Superior temporal gyrus (tissue), 1 donor: Measurements from ENCODE around the gene IFNG-AS1.

Experiments
- DNase-seq: peaks from one replicate; pipeline ENCODE4 v3.0.0-alpha.2; 2016; ENCODE audit errors: extremely low spot score

Gene IFNG-AS1

DNA sequence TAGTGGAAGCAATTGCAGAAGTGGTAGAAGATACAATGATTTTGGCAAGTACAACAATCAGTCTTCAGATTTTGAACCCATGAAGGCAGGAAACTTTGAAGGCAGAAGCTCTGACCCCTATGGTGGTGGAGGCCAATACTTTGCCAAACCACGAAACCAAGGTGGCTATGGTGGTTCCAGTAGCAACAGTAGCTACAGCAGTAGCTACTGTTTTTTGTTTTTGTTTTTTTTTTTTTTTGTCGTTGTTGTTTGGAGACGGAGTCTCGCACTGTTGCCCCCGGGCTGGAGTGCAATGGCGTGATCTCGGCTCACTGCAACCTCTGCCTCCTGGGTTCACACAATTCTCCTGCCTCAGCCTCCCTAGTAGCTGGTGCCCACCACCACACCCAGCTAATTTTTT is 47.4 kb downstream of the IFNG-AS1 start:
- no peak for DNase-seq

DNA sequence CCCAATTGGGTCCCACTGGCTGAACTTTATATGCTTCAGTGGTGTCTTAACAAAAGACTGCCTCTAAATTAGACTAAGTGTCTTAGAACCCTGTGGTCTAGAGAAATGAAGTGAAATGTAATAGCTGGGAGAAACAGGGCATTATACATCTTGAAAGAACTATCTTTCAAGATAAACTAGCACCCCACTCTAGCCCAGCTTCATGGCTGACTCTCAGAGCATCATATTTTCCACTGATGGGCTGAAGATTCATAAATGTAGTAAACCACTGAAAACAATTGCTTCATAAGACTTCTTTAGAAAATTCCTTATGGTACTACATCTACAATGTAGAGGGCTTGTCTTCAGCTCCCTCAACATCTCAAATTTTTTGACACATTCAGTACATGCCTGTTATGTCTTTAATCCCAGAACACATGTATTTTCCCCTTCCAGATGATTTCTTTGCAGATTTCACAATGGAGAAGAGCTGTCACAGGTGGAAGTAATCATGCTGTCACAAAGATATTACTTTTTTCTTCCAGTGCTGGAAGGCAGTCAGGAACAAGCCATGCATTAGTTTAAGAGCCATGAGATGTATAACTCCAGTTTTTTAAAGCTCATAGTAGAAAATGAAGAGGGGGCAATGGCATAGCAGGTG is 48.5 kb downstream of the IFNG-AS1 start:
- no peak for DNase-seq

DNA sequence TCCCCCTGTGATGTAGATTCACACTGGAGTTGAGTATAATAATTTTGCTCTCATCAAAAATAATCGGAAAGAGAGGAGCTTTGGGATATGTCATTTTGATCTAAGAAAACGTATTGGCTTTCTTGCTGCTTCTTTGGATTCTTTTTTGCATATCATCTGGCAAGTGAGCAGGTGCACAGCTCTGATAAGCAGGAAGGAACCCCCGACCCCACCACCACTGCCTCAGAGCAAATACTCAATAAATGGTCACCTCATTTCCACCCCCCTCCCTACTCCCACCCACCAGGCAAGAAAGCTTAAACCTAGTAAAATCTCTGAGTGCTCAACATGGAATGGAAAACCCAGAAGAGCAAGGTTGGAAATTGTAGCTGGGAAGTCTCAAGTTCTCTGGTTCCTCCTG is 49.4 kb downstream of the IFNG-AS1 start:
- DNase-seq, result no peak

DNA sequence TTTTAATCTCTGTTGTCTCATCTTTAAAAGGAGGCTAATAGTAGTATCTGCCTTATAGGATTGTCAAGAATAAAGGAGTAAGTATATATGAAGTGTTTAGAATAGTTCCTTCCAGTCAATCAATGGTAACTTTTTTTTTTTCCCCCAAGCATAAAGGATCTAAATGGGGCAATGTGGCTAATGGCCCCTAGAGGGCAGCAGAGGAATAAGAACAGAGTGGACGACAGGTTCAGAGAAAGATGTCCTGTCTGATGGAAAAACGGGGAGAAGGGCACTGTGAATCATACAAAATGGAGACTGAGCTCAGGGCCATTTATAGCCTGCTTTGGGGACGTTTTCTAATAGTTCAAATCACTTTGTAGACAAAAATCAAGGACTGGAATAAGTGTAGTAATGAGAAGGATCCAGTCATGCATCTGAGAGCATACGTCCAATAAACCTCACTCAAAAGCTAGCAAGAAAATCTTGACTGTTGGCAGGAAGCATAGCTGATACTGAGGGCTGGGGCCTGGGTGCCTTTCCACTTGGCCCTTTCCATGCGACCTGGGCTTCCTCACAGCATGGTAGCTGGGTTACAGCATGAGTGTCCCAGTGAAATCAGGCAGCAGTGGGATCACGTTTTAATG is 51.3 kb downstream of the IFNG-AS1 start:
- peak; percentile 93 for DNase-seq

DNA sequence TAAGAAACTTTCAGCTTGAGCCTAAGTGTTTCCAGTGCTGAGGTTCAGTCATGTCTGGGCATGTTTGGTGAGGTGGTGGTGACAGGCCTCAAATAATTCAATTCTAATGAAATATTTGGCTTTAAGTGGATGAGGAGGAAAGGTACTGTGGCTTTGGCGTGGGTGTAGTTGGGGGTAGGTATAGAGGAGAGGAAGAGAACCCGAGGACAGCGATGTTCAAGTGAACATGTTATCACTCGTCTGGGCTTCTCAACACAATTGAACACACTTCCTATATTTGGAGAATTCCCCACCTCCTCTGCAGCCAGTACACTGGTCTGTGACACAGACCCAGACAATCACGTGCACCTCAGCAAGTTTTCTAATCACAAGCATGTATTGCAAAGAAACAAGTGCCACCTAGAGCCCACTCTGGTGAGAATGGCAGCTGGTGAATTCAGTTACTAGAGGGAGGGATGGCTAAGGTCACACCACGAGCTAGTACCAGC is 53.0 kb downstream of the IFNG-AS1 start:
- DNase-seq, result no peak

DNA sequence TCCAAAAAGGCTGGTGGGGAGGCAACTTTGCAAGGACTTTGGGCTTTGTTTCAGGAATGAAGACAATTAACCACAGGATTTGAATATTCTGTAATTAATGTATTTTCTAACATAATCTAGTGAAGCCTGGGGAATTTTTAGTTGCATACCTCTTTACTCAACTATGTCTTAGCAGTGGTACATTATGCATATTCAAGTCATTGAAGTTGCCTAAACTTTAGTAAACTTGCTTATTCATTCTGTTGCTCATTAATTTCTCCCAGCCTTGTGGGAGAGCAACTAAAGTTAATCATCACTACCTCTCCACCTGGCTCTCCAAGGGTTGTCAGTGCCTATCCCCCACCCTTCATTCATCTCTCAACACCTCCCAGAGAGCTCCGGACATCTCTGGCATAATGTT is 54.2 kb downstream of the IFNG-AS1 start:
- no peak for DNase-seq

DNA sequence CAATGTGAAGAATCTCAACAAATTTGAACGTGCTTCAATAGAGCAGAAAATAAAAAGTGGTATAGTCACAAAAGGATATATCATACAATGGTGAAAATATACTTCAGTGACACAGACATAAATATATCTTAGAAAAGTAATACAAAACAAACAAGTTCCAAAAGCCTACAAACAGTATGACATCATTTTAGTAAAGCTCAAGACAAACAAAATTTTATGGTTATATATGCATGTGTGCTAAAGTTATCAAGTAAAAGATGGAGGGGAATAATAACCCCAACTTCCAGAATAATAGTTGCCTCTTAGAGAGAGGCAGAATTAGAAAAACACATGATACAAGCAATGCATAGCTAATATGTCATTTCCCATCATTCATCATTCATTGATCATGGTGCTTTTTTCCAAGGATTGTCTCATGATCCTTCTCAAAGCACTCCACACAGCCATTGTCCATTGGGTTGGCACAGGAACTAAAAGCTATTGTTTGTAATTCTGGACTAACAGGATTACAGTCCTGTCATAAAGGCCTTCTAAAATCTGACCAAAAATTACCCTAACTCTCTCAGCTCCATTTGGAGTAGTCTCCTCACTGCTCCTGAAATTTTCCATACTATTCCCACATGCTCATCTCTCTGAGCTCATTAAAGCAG is 59.5 kb downstream of the IFNG-AS1 start:
- DNase-seq, result peak; percentile 55

DNA sequence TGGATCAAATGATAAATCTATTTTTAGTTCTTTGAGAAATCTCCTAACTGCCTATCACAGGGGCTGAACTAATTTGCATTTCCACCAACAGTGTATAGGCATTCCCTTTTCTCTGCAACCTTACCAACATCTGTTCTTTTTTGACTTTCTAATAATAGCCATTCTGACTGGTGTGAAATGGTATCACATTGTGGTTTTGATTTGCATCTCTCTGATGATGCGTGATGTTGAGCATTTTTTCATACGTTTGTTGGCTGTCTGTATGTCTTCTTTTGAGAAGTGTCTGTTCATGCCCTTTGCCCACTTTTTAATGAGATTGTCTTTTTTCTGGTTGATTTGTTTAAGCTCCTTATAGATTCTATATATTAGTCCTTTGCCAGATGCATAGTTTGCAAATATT is 67.1 kb downstream of the IFNG-AS1 start:
- DNase-seq, result no peak

DNA sequence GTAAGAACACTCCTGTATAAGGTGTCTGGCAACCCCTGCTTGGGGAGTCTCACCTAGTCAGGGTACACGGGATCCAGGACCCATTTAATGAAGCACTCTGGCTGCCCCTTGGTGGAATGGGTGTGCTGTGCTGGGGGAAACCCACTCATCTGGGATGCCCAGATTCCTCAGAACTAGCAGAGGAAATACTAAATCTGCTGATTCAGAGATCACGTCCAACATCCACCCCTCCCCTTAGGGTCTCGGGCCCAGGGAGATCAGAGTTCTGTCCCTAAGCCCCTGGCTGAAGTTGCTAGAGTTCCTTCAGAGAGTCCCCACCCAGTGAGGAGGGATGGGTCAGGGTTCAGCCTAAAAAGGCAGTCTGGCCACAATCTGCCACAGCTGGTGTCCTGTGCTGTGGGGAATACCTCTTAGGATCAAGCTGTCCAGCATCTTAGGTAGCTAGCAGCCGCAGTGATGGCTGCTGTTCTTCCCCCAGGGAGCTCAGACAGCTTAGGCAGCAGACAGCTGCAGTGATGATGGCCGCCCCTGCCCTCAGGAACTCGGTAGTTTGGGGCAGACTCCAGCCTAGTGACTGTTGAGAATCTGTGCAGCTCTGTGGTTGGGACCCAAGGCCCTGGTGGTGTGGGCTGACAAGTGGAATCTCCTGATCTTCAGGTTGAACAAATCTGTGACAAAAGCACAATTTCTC is 74.8 kb downstream of the IFNG-AS1 start:
- no peak for DNase-seq

DNA sequence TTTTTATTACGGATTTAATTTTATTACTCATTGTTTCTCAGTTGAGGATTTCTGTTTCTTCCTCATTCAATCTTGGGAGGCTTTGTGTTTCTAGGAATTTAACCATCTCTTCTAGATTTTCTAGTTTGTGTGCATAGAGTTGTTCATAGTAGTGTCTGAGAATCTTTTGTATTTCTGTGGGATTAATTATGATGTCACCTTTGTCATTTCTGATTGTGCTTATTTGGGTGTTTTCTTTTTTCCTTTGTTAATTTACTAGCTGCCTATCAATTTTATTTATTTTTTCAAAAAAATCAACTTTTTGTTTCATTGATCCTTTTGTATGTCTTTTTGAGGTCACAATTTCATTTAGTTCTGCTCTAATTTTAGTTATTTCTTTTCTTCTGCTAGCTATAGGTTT is 75.9 kb downstream of the IFNG-AS1 start:
- no peak for DNase-seq

DNA sequence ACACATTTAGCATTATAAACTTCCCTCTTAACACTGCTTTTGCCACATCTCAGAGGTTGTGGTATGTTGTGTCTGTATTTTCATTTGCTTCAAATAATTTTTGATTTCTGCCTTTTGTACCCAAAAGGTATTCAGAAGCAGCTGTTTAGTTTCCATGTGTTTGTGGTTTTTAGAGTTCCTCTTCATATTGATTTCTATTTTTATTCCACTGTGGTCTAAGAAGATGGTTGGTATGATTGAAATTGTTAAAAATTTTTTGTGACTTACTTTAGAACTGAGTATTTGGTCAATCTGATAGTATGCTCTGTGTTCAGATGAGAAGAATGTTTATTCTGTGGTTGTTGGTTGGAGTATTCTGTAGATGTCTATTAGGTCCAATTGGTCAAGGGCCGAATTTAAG is 76.4 kb downstream of the IFNG-AS1 start:
- DNase-seq, result no peak

DNA sequence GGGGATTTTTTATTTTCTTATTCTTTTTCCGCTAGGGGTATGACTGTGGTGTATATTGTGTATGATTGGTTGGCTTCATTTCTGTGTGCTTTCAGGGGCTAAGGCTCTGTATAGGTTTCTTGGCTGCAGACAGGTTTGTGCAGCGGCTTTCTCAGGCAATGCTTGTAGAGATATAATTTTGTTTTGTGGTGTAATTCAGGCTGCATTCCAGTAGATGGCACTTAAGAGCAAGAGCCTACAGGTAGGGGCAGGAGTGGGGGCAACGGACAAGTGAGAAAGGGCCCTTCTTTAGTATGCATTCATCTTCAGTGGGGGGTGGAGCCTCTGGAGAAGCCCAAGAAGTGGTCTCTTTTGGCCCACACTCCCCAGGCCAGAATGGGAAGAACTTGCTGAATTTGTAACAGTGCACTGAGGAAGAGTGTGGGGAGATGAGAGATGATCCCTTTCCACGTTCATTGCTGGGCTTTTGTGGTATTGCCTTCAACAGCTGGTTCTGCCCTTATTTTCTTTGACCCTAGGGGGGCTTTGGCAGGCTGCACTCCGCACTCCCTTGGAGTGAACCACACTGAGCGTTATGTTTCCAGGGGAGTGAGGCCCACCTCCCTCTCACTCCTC is 78.6 kb downstream of the IFNG-AS1 start:
- no peak for DNase-seq

DNA sequence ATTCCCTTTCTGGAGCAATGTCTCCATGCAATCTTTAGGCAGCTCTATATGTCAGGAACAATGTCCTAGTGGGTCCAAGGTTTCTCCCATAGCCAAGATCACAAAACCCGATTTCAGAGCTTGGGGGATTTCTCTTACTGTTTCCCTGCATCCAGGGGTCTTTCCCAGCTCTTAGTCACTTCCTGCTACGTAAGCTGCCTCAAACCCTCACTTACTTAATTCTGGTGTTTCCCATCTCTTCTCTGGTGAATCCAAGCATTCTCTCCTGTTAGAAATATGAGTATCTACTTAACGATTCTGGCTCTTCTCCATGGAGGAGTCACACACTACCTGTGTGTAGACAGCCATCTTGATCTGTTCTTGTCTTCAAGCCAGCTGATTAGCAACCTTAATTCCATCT is 80.0 kb downstream of the IFNG-AS1 start:
- DNase-seq, result no peak
